MM.1S (cell line): ENCODE measurements around the gene MARK4.
"Not testable (repeated sequence)": the region's sequence is repeated elsewhere in the genome, so short reads cannot be mapped to it uniquely, and the experiment has no call there.

ENCODE experiments used
- DNase-seq: peaks from one replicate; pipeline ENCODE4 v3.0.0-alpha.2; 2015
- H2AFZ ChIP-seq: fragments of 300-600 bp; sonication (generic); 2 replicates; pipeline ENCODE4 v1.6.0; 2016; ENCODE audit warnings: antibody characterized with exemption, low read length
- H3F3A ChIP-seq: fragments of 300-600 bp; sonication (generic); 2 replicates; pipeline ENCODE4 v1.6.1; 2016; ENCODE audit warnings: mild to moderate bottlenecking, antibody characterized with exemption, low read length, moderate library complexity, mixed read lengths; ENCODE audit not compliant: insufficient read depth
- H3K27ac ChIP-seq: fragments of 300-600 bp; sonication (generic); 2 replicates; pipeline ENCODE4 v1.5.1; 2016; ENCODE audit warnings: mild to moderate bottlenecking, low read length
- H3K27me3 ChIP-seq: fragments of 300-600 bp; sonication (generic); replicated peaks from 2 replicates; pipeline ENCODE4 v1.6.0; 2016; ENCODE audit warnings: low read length; ENCODE audit not compliant: insufficient read depth
- H3K36me3 ChIP-seq: fragments of 300-600 bp; sonication (generic); replicated peaks from 2 replicates; pipeline ENCODE4 v1.6.1; 2016; ENCODE audit warnings: mild to moderate bottlenecking, low read length, mixed read lengths; ENCODE audit not compliant: insufficient read depth
- H3K4me1 ChIP-seq: fragments of 300-600 bp; sonication (generic); 2 replicates; pipeline ENCODE4 v1.6.1; 2016; ENCODE audit warnings: low read length, mixed read lengths
- H3K4me2 ChIP-seq: fragments of 300-600 bp; sonication (generic); 2 replicates; pipeline ENCODE4 v1.6.0; 2016; ENCODE audit warnings: low read depth, low read length
- H3K4me3 ChIP-seq: fragments of 300-600 bp; sonication (generic); 2 replicates; pipeline ENCODE4 v1.5.1; 2016; ENCODE audit warnings: low read length, mixed read lengths
- H3K79me2 ChIP-seq: fragments of 300-600 bp; sonication (generic); 2 replicates; pipeline ENCODE4 v1.6.1; 2016; ENCODE audit warnings: mixed run types, low read length, mixed read lengths
- H3K9ac ChIP-seq: fragments of 300-600 bp; sonication (generic); 2 replicates; pipeline ENCODE4 v1.6.1; 2016; ENCODE audit warnings: low read length, mixed read lengths
- H3K9me2 ChIP-seq: fragments of 300-600 bp; sonication (generic); replicated peaks from 2 replicates; pipeline ENCODE4 v1.6.1; 2016; ENCODE audit warnings: mild to moderate bottlenecking, low read length, mixed read lengths; ENCODE audit not compliant: insufficient read depth
- H3K9me3 ChIP-seq: fragments of 300-600 bp; sonication (generic); replicated peaks from 2 replicates; pipeline ENCODE4 v1.6.1; 2016; ENCODE audit warnings: mild to moderate bottlenecking, low read length, mixed read lengths; ENCODE audit not compliant: insufficient read depth
- H4K20me1 ChIP-seq: fragments of 300-600 bp; sonication (generic); 2 replicates; pipeline ENCODE4 v1.6.1; 2016; ENCODE audit warnings: mild to moderate bottlenecking, low read length, moderate library complexity, mixed read lengths; ENCODE audit not compliant: insufficient read depth
- EZH2 ChIP-seq: fragments of 300-600 bp; sonication (generic); optimal IDR thresholded peaks from 2 replicates; pipeline ENCODE3; 2017; ENCODE audit warnings: low read depth, mild to moderate bottlenecking, antibody characterized with exemption, low read length, mixed read lengths
- EZH2phosphoT487 ChIP-seq: fragments of 300-600 bp; sonication (generic); IDR thresholded peaks from 2 replicates; pipeline ENCODE4 v1.6.1; 2018; ENCODE audit warnings: antibody characterized with exemption, low read length
- TF ChIP-seq, protein P1 (sequence below): fragments of 300-600 bp; sonication (generic); IDR thresholded peaks from 2 replicates; pipeline ENCODE4 v1.5.1; 2016; ENCODE audit warnings: antibody characterized with exemption, low read length, mixed read lengths

Gene MARK4

GRCh38 chr19:45327404-45328143 is 76.5 kb downstream of the MARK4 start:
- Histone ChIP-seq H3K36me3 (no peaks in the 10 kb centered on the region), H3K27ac (no peak overlapping the region), H3K4me3 (no peak overlapping the region), H3K27me3 (peaks cover 25% of the 10 kb centered on the region), H3K9me3 (no peaks in the 10 kb centered on the region), H3K9ac (no peak overlapping the region), H3K79me2 (no peaks in the 10 kb centered on the region), H4K20me1 (no peaks in the 10 kb centered on the region), H3K9me2 (no peaks in the 10 kb centered on the region), H2AFZ (no peak overlapping the region), H3F3A (no peaks in the 10 kb centered on the region), H3K4me1 (no peaks in the 10 kb centered on the region), H3K4me2 (no peak overlapping the region)
- no peak for DNase-seq
- TF ChIP-seq EZH2: no peak
- TF ChIP-seq EZH2phosphoT487: no peak
- TF ChIP-seq, protein P1, sequence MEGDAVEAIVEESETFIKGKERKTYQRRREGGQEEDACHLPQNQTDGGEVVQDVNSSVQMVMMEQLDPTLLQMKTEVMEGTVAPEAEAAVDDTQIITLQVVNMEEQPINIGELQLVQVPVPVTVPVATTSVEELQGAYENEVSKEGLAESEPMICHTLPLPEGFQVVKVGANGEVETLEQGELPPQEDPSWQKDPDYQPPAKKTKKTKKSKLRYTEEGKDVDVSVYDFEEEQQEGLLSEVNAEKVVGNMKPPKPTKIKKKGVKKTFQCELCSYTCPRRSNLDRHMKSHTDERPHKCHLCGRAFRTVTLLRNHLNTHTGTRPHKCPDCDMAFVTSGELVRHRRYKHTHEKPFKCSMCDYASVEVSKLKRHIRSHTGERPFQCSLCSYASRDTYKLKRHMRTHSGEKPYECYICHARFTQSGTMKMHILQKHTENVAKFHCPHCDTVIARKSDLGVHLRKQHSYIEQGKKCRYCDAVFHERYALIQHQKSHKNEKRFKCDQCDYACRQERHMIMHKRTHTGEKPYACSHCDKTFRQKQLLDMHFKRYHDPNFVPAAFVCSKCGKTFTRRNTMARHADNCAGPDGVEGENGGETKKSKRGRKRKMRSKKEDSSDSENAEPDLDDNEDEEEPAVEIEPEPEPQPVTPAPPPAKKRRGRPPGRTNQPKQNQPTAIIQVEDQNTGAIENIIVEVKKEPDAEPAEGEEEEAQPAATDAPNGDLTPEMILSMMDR: no peak

- H3K27ac ChIP-seq: no peak overlapping the region
- no peak overlapping the region for H3K9ac ChIP-seq
- no peaks in the 10 kb centered on the region for H3K9me3 ChIP-seq
- TF ChIP-seq, protein P1: no peak
- TF ChIP-seq EZH2 (no peak), EZH2phosphoT487 (no peak)
- H3K4me1 ChIP-seq: no peaks in the 10 kb centered on the region
- H3K9me2 ChIP-seq: no peaks in the 10 kb centered on the region
- H3F3A ChIP-seq: no peaks in the 10 kb centered on the region
- no peaks in the 10 kb centered on the region for H3K79me2 ChIP-seq
- no peak overlapping the region for H3K4me2 ChIP-seq
- no peak for DNase-seq
- H3K27me3 ChIP-seq: peaks cover 10% of the 10 kb centered on the region; the same call in 1 of the 2 replicates
- H3K36me3 ChIP-seq: no peaks in the 10 kb centered on the region
- no peaks in the 10 kb centered on the region for H4K20me1 ChIP-seq
- no peak overlapping the region for H3K4me3 ChIP-seq
- H2AFZ ChIP-seq: no peak overlapping the region
These were observed 80.3 kb downstream of the MARK4 start for GRCh38 chr19:45331411-45331810.

DNA sequence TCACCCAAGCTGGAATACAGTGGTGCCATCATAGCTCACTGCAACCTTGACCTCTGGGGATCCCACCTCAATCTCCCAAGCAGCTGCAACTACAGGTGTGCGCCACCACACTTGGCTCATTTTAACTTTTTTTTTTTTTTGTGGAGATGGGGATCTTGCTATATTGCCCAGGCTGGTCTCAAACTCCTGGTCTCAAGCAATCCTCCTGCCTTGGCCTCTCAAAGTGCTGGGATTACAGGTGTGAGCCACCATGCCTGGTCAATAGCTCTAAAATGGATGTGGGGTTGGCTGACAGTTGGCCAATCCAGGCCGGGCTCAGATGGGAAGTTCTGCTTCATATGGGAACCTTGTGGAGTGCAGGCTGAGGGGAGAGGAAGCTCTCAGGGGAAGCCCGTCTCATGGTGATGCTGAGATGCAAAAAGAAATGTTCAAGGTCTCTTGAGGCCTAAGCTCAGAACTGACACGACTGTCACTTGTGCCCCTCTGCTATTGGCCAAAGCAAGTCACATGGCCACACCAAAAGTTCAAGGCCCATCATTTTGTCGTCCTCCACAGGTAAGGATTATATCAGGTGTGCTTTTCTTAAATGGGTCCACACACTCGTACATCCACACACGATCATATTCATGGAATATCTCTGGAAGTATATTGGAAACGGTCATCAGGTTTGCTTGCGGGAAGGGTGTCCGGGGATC is 82.7 kb downstream of the MARK4 start:
- no peak for DNase-seq
- H3K9me3 ChIP-seq: no peaks in the 10 kb centered on the region
- no peak overlapping the region for H3K4me2 ChIP-seq
- H3K79me2 ChIP-seq: no peaks in the 10 kb centered on the region
- no peak overlapping the region for H2AFZ ChIP-seq
- H3F3A ChIP-seq: no peaks in the 10 kb centered on the region
- no peak overlapping the region for H3K27ac ChIP-seq
- no peak for TF ChIP-seq EZH2phosphoT487
- no peak for TF ChIP-seq EZH2
- TF ChIP-seq, protein P1: no peak
- no peaks in the 10 kb centered on the region for H3K9me2 ChIP-seq
- H3K4me3 ChIP-seq: no peak overlapping the region
- no peaks in the 10 kb centered on the region for H4K20me1 ChIP-seq
- H3K27me3 ChIP-seq: peaks cover 10% of the 10 kb centered on the region; the same call in 1 of the 2 replicates
- H3K36me3 ChIP-seq: no peaks in the 10 kb centered on the region
- H3K9ac ChIP-seq: no peak overlapping the region
- H3K4me1 ChIP-seq: 0 out of 2 replicates have a peak, but pooled peaks cover 3% of the 10 kb centered on the region

DNA sequence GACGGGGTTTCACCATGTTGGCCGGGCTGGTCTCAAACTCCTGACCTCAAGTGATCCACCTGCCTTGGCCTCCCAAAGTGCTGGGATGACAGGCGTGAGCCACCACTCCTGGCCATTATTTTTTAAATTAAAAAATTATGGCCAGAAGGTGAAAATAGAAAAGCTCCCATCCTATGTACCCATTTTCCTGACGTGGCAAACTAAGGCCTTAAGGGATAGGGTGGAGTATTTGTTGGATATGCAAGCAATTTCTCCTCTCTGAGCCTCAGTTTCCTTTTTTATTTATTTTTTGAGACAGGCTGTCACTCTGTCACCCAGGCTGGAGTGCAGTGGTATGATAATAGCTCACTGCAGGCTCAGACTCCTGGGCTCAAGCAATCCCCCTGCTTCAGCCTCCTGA is 83.8 kb downstream of the MARK4 start:
- not testable (repeated sequence) for H3F3A ChIP-seq, H3K4me3 ChIP-seq, H3K27me3 ChIP-seq, H3K9me3 ChIP-seq, H3K9ac ChIP-seq, H3K9me2 ChIP-seq, H3K36me3 ChIP-seq, H2AFZ ChIP-seq, H4K20me1 ChIP-seq, H3K4me2 ChIP-seq, H3K79me2 ChIP-seq, H3K27ac ChIP-seq, H3K4me1 ChIP-seq, DNase-seq
